ENCODE measurements around the gene COQ2.
"Not testable (repeated sequence)": the region's sequence is repeated elsewhere in the genome, so short reads cannot be mapped to it uniquely, and the experiment has no call there.

Gene COQ2

GRCh38 chr4:83285055-83285407 is 433 bp upstream of the COQ2 start:
- ATAC-seq (ENCODE audit: low read depth) (no peak), DNase-seq (ENCODE audit: low spot score) (no peak)
- H3K27ac ChIP-seq (ENCODE audit: poor library complexity, severe bottlenecking) = peak overlapping the region; percentile 72
- peak overlapping the region; percentile 77 for H3K4me3 ChIP-seq (ENCODE audit: severe bottlenecking)
- no peaks in the 10 kb centered on the region for H3K27me3 ChIP-seq (ENCODE audit: insufficient read depth, poor library complexity, severe bottlenecking)
- H3K36me3 ChIP-seq (ENCODE audit: low read depth) = no peaks in the 10 kb centered on the region
- H3K4me1 ChIP-seq (ENCODE audit: insufficient read depth, poor library complexity, severe bottlenecking) = peaks cover 14% of the 10 kb centered on the region
- no peak for TF ChIP-seq CTCF (IDR thresholded peaks at IDR 0.05; ENCODE audit: poor library complexity, severe bottlenecking)
- no peaks in the 10 kb centered on the region for H3K9me3 ChIP-seq (ENCODE audit: severe bottlenecking)

- no peaks in the 10 kb centered on the region for H3K27me3 ChIP-seq (ENCODE audit: insufficient read depth, poor library complexity, severe bottlenecking)
- peaks cover 11% of the 10 kb centered on the region for H3K36me3 ChIP-seq (ENCODE audit: low read depth)
- peaks cover 14% of the 10 kb centered on the region for H3K4me1 ChIP-seq (ENCODE audit: insufficient read depth, poor library complexity, severe bottlenecking)
- no peaks in the 10 kb centered on the region for H3K9me3 ChIP-seq (ENCODE audit: severe bottlenecking)
- H3K27ac ChIP-seq (ENCODE audit: poor library complexity, severe bottlenecking) = peak overlapping the region; percentile 72
- ATAC-seq (ENCODE audit: low read depth) (no peak), DNase-seq (ENCODE audit: low spot score) (no peak)
- H3K4me3 ChIP-seq (ENCODE audit: severe bottlenecking) = no peak overlapping the region
- no peak for TF ChIP-seq CTCF (IDR thresholded peaks at IDR 0.05; ENCODE audit: poor library complexity, severe bottlenecking)
These were observed 1.4 kb downstream of the COQ2 start for GRCh38 chr4:83283181-83283580.

- H3K27me3 ChIP-seq (ENCODE audit: insufficient read depth, poor library complexity, severe bottlenecking) = no peaks in the 10 kb centered on the region
- peaks cover 14% of the 10 kb centered on the region for H3K4me1 ChIP-seq (ENCODE audit: insufficient read depth, poor library complexity, severe bottlenecking)
- peak; percentile 90 for TF ChIP-seq CTCF (IDR thresholded peaks at IDR 0.05; ENCODE audit: poor library complexity, severe bottlenecking)
- no peaks in the 10 kb centered on the region for H3K9me3 ChIP-seq (ENCODE audit: severe bottlenecking)
- no peak overlapping the region for H3K4me3 ChIP-seq (ENCODE audit: severe bottlenecking)
- DNase-seq (ENCODE audit: low spot score) (no peak), ATAC-seq (ENCODE audit: low read depth) (no peak)
- no peak overlapping the region for H3K27ac ChIP-seq (ENCODE audit: poor library complexity, severe bottlenecking)
- H3K36me3 ChIP-seq (ENCODE audit: low read depth) = peaks cover 21% of the 10 kb centered on the region
These were observed 2.5 kb downstream of the COQ2 start for GRCh38 chr4:83282049-83282535.

GRCh38 chr4:83281307-83281706 is 3.3 kb downstream of the COQ2 start:
- Histone ChIP-seq H3K4me3 (ENCODE audit: severe bottlenecking) (no peak overlapping the region), H3K36me3 (ENCODE audit: low read depth) (peaks cover 26% of the 10 kb centered on the region), H3K27me3 (ENCODE audit: insufficient read depth, poor library complexity, severe bottlenecking) (no peaks in the 10 kb centered on the region), H3K4me1 (ENCODE audit: insufficient read depth, poor library complexity, severe bottlenecking) (peaks cover 14% of the 10 kb centered on the region), H3K27ac (ENCODE audit: poor library complexity, severe bottlenecking) (no peak overlapping the region), H3K9me3 (ENCODE audit: severe bottlenecking) (no peaks in the 10 kb centered on the region)
- DNase-seq (ENCODE audit: low spot score) (no peak), ATAC-seq (ENCODE audit: low read depth) (no peak)
- no peak for TF ChIP-seq CTCF (IDR thresholded peaks at IDR 0.05; ENCODE audit: poor library complexity, severe bottlenecking)

- no peaks in the 10 kb centered on the region for H3K9me3 ChIP-seq (ENCODE audit: severe bottlenecking)
- ATAC-seq (ENCODE audit: low read depth) (no peak), DNase-seq (ENCODE audit: low spot score) (no peak)
- no peaks in the 10 kb centered on the region for H3K27me3 ChIP-seq (ENCODE audit: insufficient read depth, poor library complexity, severe bottlenecking)
- H3K27ac ChIP-seq (ENCODE audit: poor library complexity, severe bottlenecking) = no peak overlapping the region
- no peak overlapping the region for H3K4me3 ChIP-seq (ENCODE audit: severe bottlenecking)
- peaks cover 62% of the 10 kb centered on the region for H3K36me3 ChIP-seq (ENCODE audit: low read depth)
- H3K4me1 ChIP-seq (ENCODE audit: insufficient read depth, poor library complexity, severe bottlenecking) = peaks cover 3% of the 10 kb centered on the region
- TF ChIP-seq CTCF (IDR thresholded peaks at IDR 0.05; ENCODE audit: poor library complexity, severe bottlenecking) = no peak
These were observed 8.1 kb downstream of the COQ2 start for GRCh38 chr4:83276299-83277040.

GRCh38 chr4:83273926-83274325 is 10.7 kb downstream of the COQ2 start:
- ATAC-seq (ENCODE audit: low read depth); H3K4me3 ChIP-seq (ENCODE audit: severe bottlenecking); H3K27me3 ChIP-seq (ENCODE audit: insufficient read depth, poor library complexity, severe bottlenecking); H3K9me3 ChIP-seq (ENCODE audit: severe bottlenecking); DNase-seq (ENCODE audit: low spot score); H3K4me1 ChIP-seq (ENCODE audit: insufficient read depth, poor library complexity, severe bottlenecking); H3K27ac ChIP-seq (ENCODE audit: poor library complexity, severe bottlenecking): not testable (repeated sequence)
- peaks cover 75% of the 10 kb centered on the region for H3K36me3 ChIP-seq (ENCODE audit: low read depth)
